IPS DF 6.9 (cell line): ENCODE results near the gene KRTAP10-2.
"Not testable (repeated sequence)": the region's sequence is repeated elsewhere in the genome, so short reads cannot be mapped to it uniquely, and the experiment has no call there.

ENCODE experiments used
- DNase-seq: peaks from one replicate; pipeline ENCODE4 v3.0.0-alpha.2; 2013; ENCODE audit warnings: low read depth, low spot score
- H3K27ac ChIP-seq: one replicate; pipeline ENCODE4 v1.5.1; 2013; ENCODE audit warnings: low read length, control low read depth
- H3K27me3 ChIP-seq: 2 replicates; pipeline ENCODE4 v1.6.1; 2013; ENCODE audit warnings: mild to moderate bottlenecking, low read length; ENCODE audit not compliant: control insufficient read depth, insufficient read depth
- H3K36me3 ChIP-seq: 2 replicates; pipeline ENCODE4 v1.6.1; 2013; ENCODE audit warnings: low read length; ENCODE audit not compliant: control insufficient read depth, insufficient read depth
- H3K4me1 ChIP-seq: 2 replicates; pipeline ENCODE4 v1.6.1; 2013; ENCODE audit warnings: low read length; ENCODE audit not compliant: control insufficient read depth, insufficient read depth
- H3K4me3 ChIP-seq: 2 replicates; pipeline ENCODE4 v1.5.1; 2013; ENCODE audit warnings: mild to moderate bottlenecking, low read length
- H3K9me3 ChIP-seq: 2 replicates; pipeline ENCODE4 v1.6.1; 2013; ENCODE audit warnings: low read length, inconsistent platforms; ENCODE audit not compliant: control insufficient read depth, insufficient read depth
- WGBS: extraction: QIAGEN DNeasy Blood & Tissue Kit; methylation state at CpG from one replicate; pipeline ENCODE4 v1.1.7; 2013; ENCODE audit warnings: mixed read lengths, missing lambda C conversion rate; ENCODE audit not compliant: insufficient read length, insufficient coverage; 5-methylcytosine and 5-hydroxymethylcytosine counted together

The KRTAP10-2 gene

DNA sequence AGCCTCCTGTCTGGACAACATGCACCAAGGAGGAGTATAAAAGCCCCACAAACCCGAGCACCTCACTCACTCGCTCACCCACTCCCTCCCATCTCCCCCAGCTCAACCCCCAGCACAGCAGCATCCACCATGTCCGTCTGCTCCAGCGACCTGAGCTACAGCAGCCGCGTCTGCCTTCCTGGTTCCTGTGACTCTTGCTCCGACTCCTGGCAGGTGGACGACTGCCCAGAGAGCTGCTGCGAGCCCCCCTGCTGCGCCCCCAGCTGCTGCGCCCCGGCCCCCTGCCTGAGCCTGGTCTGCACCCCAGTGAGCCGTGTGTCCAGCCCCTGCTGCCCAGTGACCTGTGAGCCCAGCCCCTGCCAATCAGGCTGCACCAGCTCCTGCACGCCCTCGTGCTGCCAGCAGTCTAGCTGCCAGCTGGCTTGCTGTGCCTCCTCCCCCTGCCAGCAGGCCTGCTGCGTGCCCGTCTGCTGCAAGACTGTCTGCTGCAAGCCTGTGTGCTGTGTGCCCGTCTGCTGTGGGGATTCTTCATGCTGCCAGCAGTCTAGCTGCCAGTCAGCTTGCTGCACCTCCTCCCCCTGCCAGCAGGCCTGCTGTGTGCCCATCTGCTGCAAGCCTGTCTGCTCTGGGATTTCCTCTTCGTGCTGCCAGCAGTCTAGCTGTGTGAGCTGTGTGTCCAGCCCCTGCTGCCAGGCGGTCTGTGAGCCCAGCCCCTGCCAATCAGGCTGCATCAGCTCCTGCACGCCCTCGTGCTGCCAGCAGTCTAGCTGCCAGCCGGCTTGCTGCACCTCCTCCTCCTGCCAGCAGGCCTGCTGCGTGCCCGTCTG is 22.5 kb upstream of the KRTAP10-2 start, which contains the start of gene KRTAP10-4:
KRTAP10-4 (plus strand) TSS at position 100 of the 827 bp plus-strand sequence; CDS start at position 130, 30 bp downstream.
- H3K4me3 ChIP-seq, H3K36me3 ChIP-seq, H3K9me3 ChIP-seq, H3K27me3 ChIP-seq, H3K27ac ChIP-seq, DNase-seq, H3K4me1 ChIP-seq: not testable (repeated sequence)
- WGBS: no CpG with 5 or more reads among the region's 25 CpGs

DNA sequence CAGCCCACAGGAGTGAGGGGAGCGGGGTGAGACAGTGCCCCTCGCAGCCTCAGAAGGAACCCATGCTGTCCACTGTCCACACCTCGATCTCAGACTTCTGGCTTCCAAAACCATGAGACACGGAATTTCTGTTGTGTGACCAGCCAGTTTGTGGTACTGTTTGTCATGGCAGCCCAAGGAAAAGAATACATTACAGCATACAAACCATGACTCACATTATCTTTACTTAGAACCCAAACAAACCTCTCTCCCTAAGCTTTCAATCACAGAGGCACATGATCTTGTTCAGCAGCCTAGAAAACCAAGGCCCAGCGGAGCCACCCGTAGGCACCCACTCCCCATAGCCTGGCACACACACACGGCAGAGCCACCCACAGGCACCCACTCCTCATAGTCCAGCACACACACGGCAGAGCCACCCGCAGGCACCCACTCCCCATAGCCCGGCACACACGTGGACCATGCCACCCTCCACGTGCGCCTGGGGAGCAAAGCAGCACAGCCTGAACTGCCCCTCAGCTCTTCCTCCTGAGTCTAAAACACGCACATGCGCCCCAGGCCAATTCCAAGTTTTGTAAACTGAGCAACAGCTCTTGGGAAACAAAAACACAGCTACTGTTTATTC is 21.8 kb upstream of the KRTAP10-2 start:
- no CpG with 5 or more reads among the region's 15 CpGs for WGBS
- H3K36me3 ChIP-seq: peaks cover 4% of the 10 kb centered on the region; the same call in 1 of the 2 replicates
- H3K27ac ChIP-seq: no peak overlapping the region
- H3K27me3 ChIP-seq: no peaks in the 10 kb centered on the region
- DNase-seq: no peak
- no peak overlapping the region for H3K4me3 ChIP-seq
- 0 out of 2 replicates have a peak, but pooled peaks cover 3% of the 10 kb centered on the region for H3K4me1 ChIP-seq
- H3K9me3 ChIP-seq: no peaks in the 10 kb centered on the region; the same call in 1 of the 2 replicates

DNA sequence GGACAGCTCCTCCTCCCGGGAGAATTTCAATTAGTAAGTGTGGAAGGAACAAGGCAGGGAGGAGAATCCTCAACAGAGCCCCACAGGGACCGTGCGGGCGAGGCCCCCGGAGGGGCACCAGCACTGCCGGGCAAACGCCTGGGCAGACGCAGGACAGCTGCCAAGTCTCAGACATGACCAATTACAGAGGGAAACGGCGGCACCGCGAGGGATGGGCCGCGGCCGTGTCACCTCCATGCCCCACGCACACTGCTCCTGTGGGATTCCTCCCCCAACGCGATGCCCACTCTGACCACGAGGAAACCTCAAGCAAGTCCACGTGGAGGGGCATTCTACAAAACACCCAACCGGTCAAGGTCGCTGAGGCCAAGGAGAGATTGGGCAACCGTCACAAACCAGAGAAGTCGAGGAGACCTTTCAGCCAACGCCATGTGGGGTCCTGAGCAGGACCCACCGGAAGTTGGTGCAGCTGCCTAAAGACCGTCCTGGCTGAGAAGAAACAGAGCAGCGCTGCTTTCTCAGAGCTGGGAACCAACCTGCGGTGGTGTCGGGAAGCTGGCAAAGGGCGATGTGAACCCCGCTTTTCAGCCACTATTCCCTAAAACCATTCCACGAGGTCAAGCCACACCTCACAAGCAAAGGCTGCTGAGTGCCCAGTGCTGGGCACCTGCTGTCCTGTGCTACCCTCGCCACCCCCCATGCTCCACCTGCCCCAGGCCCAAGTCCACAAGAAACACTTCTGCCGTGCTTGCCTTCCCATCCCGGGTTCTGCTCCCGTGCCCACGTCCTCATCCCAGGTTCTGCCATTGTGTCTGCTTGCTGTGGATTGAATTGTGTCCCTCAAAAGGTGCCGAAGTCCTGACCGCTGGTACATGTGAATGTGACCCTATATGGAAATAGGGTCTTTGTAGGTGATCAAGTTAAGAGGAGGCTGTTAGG is 20.8 kb upstream of the KRTAP10-2 start:
- peaks cover 4% of the 10 kb centered on the region; the same call in 1 of the 2 replicates for H3K36me3 ChIP-seq
- no peak for DNase-seq
- no peaks in the 10 kb centered on the region for H3K9me3 ChIP-seq
- no peaks in the 10 kb centered on the region for H3K27me3 ChIP-seq
- no peak overlapping the region for H3K4me3 ChIP-seq
- 0 out of 2 replicates have a peak, but pooled peaks cover 3% of the 10 kb centered on the region for H3K4me1 ChIP-seq
- WGBS: no CpG with 5 or more reads among the region's 40 CpGs
- H3K27ac ChIP-seq: no peak overlapping the region

DNA sequence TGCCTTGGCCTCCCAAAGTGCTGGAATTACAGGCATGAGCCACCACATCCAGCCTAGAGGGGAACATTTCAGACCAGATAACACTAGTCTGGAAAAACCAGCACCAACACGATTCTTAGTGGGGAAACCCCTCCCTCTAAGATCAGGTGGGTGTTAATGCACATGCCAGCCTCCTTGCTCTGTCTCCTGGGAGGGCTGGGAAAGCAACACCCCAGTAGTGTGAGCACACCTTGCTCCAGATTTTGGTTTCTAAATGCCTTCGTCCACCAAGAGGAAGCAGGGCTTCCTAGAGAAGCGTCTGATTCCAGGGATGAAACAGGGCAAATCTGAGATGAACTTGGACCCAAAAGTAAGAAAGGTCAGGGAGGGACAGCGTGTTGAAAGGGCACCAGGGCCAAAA is 20.0 kb upstream of the KRTAP10-2 start:
- DNase-seq: no peak
- no peaks in the 10 kb centered on the region for H3K27me3 ChIP-seq
- WGBS: no CpG with 5 or more reads among the region's 4 CpGs

DNA sequence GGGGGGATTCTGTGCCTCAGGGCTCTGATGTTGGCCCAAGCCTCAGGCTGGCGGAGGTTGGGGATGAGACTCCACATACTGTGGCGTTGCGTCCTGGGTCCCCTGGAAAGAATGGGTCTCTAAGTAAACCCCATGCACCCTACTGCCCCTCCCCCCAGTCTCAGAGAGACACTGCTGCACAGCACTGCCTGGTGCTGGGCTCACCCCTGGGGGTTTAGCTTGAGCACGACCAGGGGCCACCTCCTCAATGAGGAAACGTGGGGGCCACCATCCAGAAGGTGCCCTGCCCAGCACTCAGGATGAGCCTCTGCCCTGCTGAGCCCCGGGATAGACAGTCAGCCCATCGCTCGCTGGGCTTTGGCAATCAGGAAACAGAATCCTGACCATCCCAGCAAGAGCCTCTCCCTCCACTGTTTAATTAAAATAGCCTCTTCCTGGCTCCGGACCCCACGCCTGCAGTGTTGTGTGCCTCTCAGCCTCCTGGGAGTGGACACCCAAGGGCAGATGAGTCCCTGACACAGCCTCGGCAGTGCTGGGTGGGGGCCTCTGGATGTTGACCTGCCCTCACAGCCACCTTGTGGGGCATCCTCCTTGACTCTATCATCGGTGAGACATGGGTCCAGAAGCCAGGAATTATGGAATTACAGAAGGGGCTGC is 18.7 kb upstream of the KRTAP10-2 start:
- H3K27ac ChIP-seq: no peak overlapping the region
- WGBS: no CpG with 5 or more reads among the region's 12 CpGs
- no peaks in the 10 kb centered on the region for H3K27me3 ChIP-seq
- H3K36me3 ChIP-seq: peaks cover 4% of the 10 kb centered on the region; the same call in 1 of the 2 replicates
- H3K9me3 ChIP-seq: no peaks in the 10 kb centered on the region
- H3K4me1 ChIP-seq: 0 out of 2 replicates have a peak, but pooled peaks cover 3% of the 10 kb centered on the region
- H3K4me3 ChIP-seq: no peak overlapping the region
- no peak for DNase-seq

More for the DNA sequence above, 20.0 kb upstream of the KRTAP10-2 start:
- Histone ChIP-seq H3K4me1 (0 out of 2 replicates have a peak, but pooled peaks cover 3% of the 10 kb centered on the region), H3K36me3 (peaks cover 4% of the 10 kb centered on the region; the same call in 1 of the 2 replicates), H3K27ac (no peak overlapping the region), H3K4me3 (no peak overlapping the region), H3K9me3 (no peaks in the 10 kb centered on the region)

DNA sequence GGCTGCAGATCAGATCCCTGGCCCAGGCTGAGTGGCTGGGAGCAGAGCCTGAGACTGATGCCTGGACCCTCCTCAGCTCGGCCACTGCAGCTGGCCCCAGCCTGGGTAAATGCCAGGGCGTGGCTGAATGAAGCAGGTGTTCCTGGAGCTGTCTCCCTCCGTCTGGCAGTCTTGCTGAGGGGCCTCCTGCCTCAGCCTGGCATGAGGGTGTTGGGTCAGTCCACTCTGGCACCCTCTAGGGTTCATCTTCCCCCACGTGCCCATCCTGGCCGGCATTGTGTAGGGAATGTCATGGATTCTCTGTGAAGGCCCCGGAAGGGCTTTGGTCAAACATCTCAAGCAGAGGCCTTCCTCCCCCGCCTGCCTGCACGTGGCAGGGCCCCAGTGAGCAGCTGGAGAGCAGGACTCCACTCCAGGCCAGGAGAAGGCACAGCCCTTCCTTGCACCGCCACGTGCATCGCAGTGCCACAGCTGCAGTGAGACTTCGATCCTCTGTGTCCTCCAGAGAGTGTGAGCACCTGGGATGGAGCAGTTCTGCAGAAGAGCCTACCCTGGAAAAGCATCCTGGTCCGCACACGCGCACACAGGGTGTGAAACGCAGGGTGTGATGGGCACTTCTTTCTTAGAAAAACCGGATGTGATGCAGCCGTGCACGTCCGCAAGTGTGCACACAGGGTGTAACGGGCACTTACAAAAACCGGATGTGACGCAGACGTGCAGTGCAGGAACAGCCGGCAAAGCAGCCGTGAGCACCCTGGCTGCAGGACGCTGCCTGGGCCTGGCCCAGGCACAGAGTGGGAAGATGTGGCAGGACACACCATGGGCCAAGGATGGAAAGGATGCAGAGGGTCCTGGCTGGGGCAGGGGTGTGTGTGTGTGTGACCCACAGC is 17.6 kb upstream of the KRTAP10-2 start:
- H3K4me3 ChIP-seq: no peak overlapping the region
- H3K4me1 ChIP-seq: no peaks in the 10 kb centered on the region
- peaks cover 4% of the 10 kb centered on the region; the same call in 1 of the 2 replicates for H3K36me3 ChIP-seq
- H3K9me3 ChIP-seq: no peaks in the 10 kb centered on the region
- no peak overlapping the region for H3K27ac ChIP-seq
- H3K27me3 ChIP-seq: no peaks in the 10 kb centered on the region
- no CpG with 5 or more reads among the region's 27 CpGs for WGBS
- no peak for DNase-seq

DNA sequence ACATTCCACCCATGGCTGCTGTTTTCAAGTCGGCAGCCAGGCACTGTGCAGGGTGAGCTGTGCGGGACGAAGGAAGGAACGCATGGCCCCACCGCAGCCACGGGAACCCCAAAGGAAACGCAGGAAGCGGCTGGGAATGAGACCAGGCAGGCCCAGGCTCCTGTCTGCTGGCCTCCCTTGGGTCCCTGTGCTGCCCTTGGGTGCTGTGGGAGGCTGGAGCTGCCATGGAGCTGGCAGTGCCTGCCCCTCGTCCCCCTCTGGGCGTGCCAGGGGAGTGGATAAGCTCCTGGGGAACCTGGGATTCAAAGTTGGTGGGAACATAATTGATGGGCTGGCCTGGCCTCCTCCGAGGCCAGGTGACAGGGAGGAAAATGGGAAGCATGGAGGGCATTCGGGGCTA is 17.0 kb upstream of the KRTAP10-2 start:
- H3K27ac ChIP-seq: no peak overlapping the region
- no peaks in the 10 kb centered on the region for H3K27me3 ChIP-seq
- no peak overlapping the region for H3K4me3 ChIP-seq
- no peaks in the 10 kb centered on the region for H3K9me3 ChIP-seq
- H3K4me1 ChIP-seq: no peaks in the 10 kb centered on the region
- no peak for DNase-seq
- peaks cover 4% of the 10 kb centered on the region; the same call in 1 of the 2 replicates for H3K36me3 ChIP-seq
- WGBS: no CpG with 5 or more reads among the region's 12 CpGs

DNA sequence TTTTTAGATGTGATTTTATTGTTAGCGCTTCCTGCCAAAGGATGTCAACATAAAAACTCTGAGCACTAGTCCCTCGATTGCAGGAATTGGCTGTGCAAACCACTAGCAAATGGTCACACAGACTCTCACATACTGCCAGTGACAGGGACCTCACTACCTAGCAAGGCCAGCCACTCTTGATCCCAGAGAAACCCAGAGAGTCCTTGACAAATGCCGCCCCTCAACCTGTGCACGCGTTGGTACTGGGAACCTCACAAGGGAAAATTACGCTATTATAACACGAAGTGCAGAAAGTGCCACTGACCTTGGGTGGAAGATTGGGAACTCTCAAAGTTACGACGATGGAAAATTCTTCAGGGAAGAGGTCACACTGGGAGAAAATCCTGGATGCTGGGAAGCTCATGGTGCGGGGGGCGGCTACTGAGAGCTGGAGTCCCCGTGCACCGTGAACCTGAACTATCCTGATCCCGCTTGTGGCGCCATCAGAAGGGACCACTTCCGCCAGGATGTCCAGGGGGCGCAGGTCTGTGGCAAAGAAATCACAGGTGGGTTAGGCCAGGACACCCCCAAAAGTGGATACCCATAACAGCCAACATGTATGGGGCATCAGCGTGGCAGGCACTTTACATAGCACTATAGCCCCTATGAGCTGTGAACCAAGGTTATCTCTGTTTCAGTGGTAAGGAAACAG is 16.3 kb upstream of the KRTAP10-2 start:
- no peak overlapping the region for H3K27ac ChIP-seq
- WGBS: no CpG with 5 or more reads among the region's 18 CpGs

More for the DNA sequence above, 16.3 kb upstream of the KRTAP10-2 start:
- Histone ChIP-seq H3K36me3 (peaks cover 4% of the 10 kb centered on the region; the same call in 1 of the 2 replicates), H3K4me1 (no peaks in the 10 kb centered on the region), H3K4me3 (no peak overlapping the region), H3K9me3 (no peaks in the 10 kb centered on the region), H3K27me3 (no peaks in the 10 kb centered on the region)
- no peak for DNase-seq
